Spleen (tissue), 7 donors: ENCODE results near the gene TENM3.

Experiments used
- POLR2AphosphoS5 ChIP-seq, 3 donors: sonication (generic); formaldehyde crosslinking; IDR thresholded peaks; one replicate each; pipeline ENCODE4 v1.5.1; 2017; ENCODE audit warnings: antibody characterized with exemption in 3 of 3
- TF ChIP-seq, protein P1 (sequence below), 11 experiments: fragments of 200-600 bp in 7 of 11; fragments of 450-650 bp in 4 of 11; sonication (generic) in 4 of 11; IDR thresholded peaks in 8 of 11; conservative IDR thresholded peaks in 3 of 11; 1 replicate in 7 of 11; 2 replicates in 4 of 11; pipeline versions ENCODE4 v1.4.0 to v1.8.0; 2016 to 2021; ENCODE audit warnings: antibody characterized with exemption in 11 of 11, inconsistent platforms in 4 of 11, mild to moderate bottlenecking in 1 of 11
- donor health status: DM: no; HTN: no; CAD: no; lungs with moderate emphysema.
- donor health status: DM: no; HTN: no; CAD: no.
- donor health status: DM: no; HTN: no; CAD: no.

DNA sequence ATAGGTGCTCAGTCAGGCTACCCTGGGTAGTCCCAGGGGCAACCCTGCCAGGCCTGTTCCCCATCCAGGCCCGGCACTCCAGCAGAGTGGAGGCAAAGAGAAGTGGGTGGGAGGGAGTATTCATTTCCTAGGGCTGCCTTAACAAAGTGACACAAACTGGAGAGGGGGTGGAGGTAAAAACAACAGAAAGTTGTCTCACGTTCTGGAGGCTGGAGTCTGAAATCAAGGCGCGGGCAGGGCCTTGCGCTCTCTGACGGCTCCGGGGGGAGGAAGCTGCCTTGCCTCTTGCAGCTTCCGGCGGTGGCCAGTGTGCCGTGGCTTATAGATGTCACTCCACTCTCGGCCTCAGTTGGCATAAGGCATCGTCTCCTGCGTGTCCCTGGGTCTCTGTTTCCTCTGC lies 583.2 kb downstream of the TENM3 start:
- TF ChIP-seq, protein P1, sequence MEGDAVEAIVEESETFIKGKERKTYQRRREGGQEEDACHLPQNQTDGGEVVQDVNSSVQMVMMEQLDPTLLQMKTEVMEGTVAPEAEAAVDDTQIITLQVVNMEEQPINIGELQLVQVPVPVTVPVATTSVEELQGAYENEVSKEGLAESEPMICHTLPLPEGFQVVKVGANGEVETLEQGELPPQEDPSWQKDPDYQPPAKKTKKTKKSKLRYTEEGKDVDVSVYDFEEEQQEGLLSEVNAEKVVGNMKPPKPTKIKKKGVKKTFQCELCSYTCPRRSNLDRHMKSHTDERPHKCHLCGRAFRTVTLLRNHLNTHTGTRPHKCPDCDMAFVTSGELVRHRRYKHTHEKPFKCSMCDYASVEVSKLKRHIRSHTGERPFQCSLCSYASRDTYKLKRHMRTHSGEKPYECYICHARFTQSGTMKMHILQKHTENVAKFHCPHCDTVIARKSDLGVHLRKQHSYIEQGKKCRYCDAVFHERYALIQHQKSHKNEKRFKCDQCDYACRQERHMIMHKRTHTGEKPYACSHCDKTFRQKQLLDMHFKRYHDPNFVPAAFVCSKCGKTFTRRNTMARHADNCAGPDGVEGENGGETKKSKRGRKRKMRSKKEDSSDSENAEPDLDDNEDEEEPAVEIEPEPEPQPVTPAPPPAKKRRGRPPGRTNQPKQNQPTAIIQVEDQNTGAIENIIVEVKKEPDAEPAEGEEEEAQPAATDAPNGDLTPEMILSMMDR (IDR thresholded peaks at IDR 0.05 in 8 of 11, conservative IDR thresholded peaks at IDR 0.05 in 3 of 11) = no peak
- TF ChIP-seq POLR2AphosphoS5 (IDR thresholded peaks at IDR 0.05) = no peak
